ENCODE measurements around the gene UVRAG. TPM values are rescaled to one million over a fixed set of nuclear protein-coding genes. Genes with fewer than 3 reads are reported as not detected.

Gene UVRAG
- total RNA-seq, 1 experiment from 2014 or later, result 31.3 TPM

- Histone ChIP-seq H3K27me3 (replicated peaks; ENCODE audit: control insufficient read depth, insufficient read depth, low read length) (no peaks in the 10 kb centered on the region), H3K4me1 (no peaks in the 10 kb centered on the region), H3K36me3 (ENCODE audit: control insufficient read depth, insufficient read depth, low read length) (no peaks in the 10 kb centered on the region), H3K4me3 (ENCODE audit: low read depth, low read length) (no peak overlapping the region), H3K9me3 (peaks cover 8% of the 10 kb centered on the region)
- DNase-seq, result no peak
- H3K4me1 Mint-ChIP-seq (ENCODE audit: low read depth, unreplicated experiment), result no peaks in the 10 kb centered on the region
- H3K4me3 Mint-ChIP-seq (ENCODE audit: unreplicated experiment), result no peak overlapping the region
- TF ChIP-seq, protein P1, sequence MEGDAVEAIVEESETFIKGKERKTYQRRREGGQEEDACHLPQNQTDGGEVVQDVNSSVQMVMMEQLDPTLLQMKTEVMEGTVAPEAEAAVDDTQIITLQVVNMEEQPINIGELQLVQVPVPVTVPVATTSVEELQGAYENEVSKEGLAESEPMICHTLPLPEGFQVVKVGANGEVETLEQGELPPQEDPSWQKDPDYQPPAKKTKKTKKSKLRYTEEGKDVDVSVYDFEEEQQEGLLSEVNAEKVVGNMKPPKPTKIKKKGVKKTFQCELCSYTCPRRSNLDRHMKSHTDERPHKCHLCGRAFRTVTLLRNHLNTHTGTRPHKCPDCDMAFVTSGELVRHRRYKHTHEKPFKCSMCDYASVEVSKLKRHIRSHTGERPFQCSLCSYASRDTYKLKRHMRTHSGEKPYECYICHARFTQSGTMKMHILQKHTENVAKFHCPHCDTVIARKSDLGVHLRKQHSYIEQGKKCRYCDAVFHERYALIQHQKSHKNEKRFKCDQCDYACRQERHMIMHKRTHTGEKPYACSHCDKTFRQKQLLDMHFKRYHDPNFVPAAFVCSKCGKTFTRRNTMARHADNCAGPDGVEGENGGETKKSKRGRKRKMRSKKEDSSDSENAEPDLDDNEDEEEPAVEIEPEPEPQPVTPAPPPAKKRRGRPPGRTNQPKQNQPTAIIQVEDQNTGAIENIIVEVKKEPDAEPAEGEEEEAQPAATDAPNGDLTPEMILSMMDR (IDR thresholded peaks at IDR 0.05; ENCODE audit: insufficient read depth in 1 of 2, low read depth in 1 of 2, low read length in 1 of 2, severe bottlenecking in 1 of 2, unreplicated experiment in 1 of 2), result no peak
- H3K9me3 Mint-ChIP-seq (ENCODE audit: unreplicated experiment), result peaks cover 15% of the 10 kb centered on the region
- H3K36me3 Mint-ChIP-seq (ENCODE audit: insufficient read depth, unreplicated experiment), result no peaks in the 10 kb centered on the region
- H3K27me3 Mint-ChIP-seq (ENCODE audit: insufficient read depth, unreplicated experiment), result no peaks in the 10 kb centered on the region
- ChIA-PET POLR2A (no interaction called here), CTCF (no interaction called here)
- no peak overlapping the region for H3K27ac Mint-ChIP-seq (ENCODE audit: unreplicated experiment)
- intact Hi-C loops (cut with micrococcal nuclease; ENCODE audit: unreplicated experiment), result no loop called here
- BruUV-seq (replicated peaks), result no TSS peak
These were observed 275.8 kb downstream of the UVRAG start for GRCh38 chr11:76090821-76091220.

GRCh38 chr11:76094740-76095139 is 279.7 kb downstream of the UVRAG start:
- DNase-seq, result no peak
- TF ChIP-seq, protein P1 (IDR thresholded peaks at IDR 0.05; ENCODE audit: insufficient read depth in 1 of 2, low read depth in 1 of 2, low read length in 1 of 2, severe bottlenecking in 1 of 2, unreplicated experiment in 1 of 2), result no peak
- Histone ChIP-seq H3K4me1 (peaks cover 11% of the 10 kb centered on the region), H3K27me3 (replicated peaks; ENCODE audit: control insufficient read depth, insufficient read depth, low read length) (no peaks in the 10 kb centered on the region), H3K9me3 (peaks cover 8% of the 10 kb centered on the region), H3K4me3 (ENCODE audit: low read depth, low read length) (no peak overlapping the region), H3K36me3 (ENCODE audit: control insufficient read depth, insufficient read depth, low read length) (no peaks in the 10 kb centered on the region)
- H3K27ac Mint-ChIP-seq (ENCODE audit: unreplicated experiment), result no peak overlapping the region
- H3K4me1 Mint-ChIP-seq (ENCODE audit: low read depth, unreplicated experiment), result peaks cover 11% of the 10 kb centered on the region
- H3K27me3 Mint-ChIP-seq (ENCODE audit: insufficient read depth, unreplicated experiment), result no peaks in the 10 kb centered on the region
- peaks cover 15% of the 10 kb centered on the region for H3K9me3 Mint-ChIP-seq (ENCODE audit: unreplicated experiment)
- ChIA-PET CTCF (no interaction called here), POLR2A (no interaction called here)
- H3K4me3 Mint-ChIP-seq (ENCODE audit: unreplicated experiment), result no peak overlapping the region
- no TSS peak for BruUV-seq (replicated peaks)
- H3K36me3 Mint-ChIP-seq (ENCODE audit: insufficient read depth, unreplicated experiment), result no peaks in the 10 kb centered on the region
- intact Hi-C loops (cut with micrococcal nuclease; ENCODE audit: unreplicated experiment), result no loop called here

DNA sequence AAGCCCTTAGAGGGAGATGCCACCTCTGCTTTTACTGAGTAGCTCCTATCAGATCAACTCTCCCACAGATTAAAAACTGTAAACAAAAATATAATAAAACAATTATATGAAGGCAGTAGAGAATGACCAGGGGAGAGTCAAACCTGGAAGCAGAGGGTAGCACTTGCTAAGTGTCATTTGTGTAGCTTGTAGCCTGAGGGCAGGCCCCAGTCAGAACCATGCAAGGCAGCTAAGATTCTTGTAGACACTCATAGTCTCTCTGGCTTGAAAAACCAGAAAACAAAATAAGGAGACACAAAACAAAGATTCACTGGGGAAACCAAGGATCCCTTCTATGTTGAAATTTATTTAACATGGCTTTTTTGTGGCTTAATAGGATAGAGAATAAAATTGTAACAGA is 280.9 kb downstream of the UVRAG start:
- POLR2A ChIA-PET, result interaction anchor here (0.6 kb wide), 1 partner anchor 178 kb away, joined by 5 read pairs; no protein-coding TSS in a partner anchor
- TF ChIP-seq, protein P1 (IDR thresholded peaks at IDR 0.05; ENCODE audit: insufficient read depth in 1 of 2, low read depth in 1 of 2, low read length in 1 of 2, severe bottlenecking in 1 of 2, unreplicated experiment in 1 of 2), result no peak
- no peak overlapping the region for H3K4me3 Mint-ChIP-seq (ENCODE audit: unreplicated experiment)
- CTCF ChIA-PET, result interaction anchor here (0.6 kb wide), 1 partner anchor 292 kb away, joined by 3 read pairs; no protein-coding TSS in a partner anchor
- H3K36me3 ChIP-seq (ENCODE audit: control insufficient read depth, insufficient read depth, low read length), result no peaks in the 10 kb centered on the region
- H3K4me1 ChIP-seq, result peaks cover 11% of the 10 kb centered on the region
- intact Hi-C loops (cut with micrococcal nuclease; ENCODE audit: unreplicated experiment), result no loop called here
- no peaks in the 10 kb centered on the region for H3K36me3 Mint-ChIP-seq (ENCODE audit: insufficient read depth, unreplicated experiment)
- no peak for DNase-seq
- H3K9me3 Mint-ChIP-seq (ENCODE audit: unreplicated experiment), result peaks cover 16% of the 10 kb centered on the region
- no peaks in the 10 kb centered on the region for H3K27me3 Mint-ChIP-seq (ENCODE audit: insufficient read depth, unreplicated experiment)
- no TSS peak for BruUV-seq (replicated peaks)
- peaks cover 7% of the 10 kb centered on the region for H3K9me3 ChIP-seq
- no peaks in the 10 kb centered on the region for H3K27me3 ChIP-seq (replicated peaks; ENCODE audit: control insufficient read depth, insufficient read depth, low read length)
- H3K27ac Mint-ChIP-seq (ENCODE audit: unreplicated experiment), result peak overlapping the region; percentile 31
- no peak overlapping the region for H3K4me3 ChIP-seq (ENCODE audit: low read depth, low read length)
- peaks cover 11% of the 10 kb centered on the region for H3K4me1 Mint-ChIP-seq (ENCODE audit: low read depth, unreplicated experiment)

All from Caco-2 (cell line).